ENCODE results near the gene ANXA7. TPM values are rescaled to one million over a fixed set of nuclear protein-coding genes. Genes with fewer than 3 reads are reported as not detected.
A peak's percentile ranks its signal among the peaks of the same experiment; 100 is the strongest.

The ANXA7 gene
- total RNA-seq, 1 experiment from 2014 or later, result 151 TPM

- POLR2A ChIA-PET (ENCODE audit: low non-redundant PET), result no interaction called here
- intact Hi-C loops (cut with micrococcal nuclease; ENCODE audit: unreplicated experiment), result no loop called here
- DNase-seq (ENCODE audit: low spot score), result no peak
- BruUV-seq (replicated peaks), result no TSS peak
- no peak overlapping the region for H3K27ac ChIP-seq (ENCODE audit: low read depth, low read length, poor library complexity, severe bottlenecking)
- TF ChIP-seq EZH2 (IDR thresholded peaks at IDR 0.05; ENCODE audit: borderline replicate concordance, low read depth, low read length, poor library complexity, severe bottlenecking) (no peak), CTCF (conservative IDR thresholded peaks at IDR 0.05; ENCODE audit: low read depth, low read length) (no peak)
- H3K4me1 ChIP-seq (ENCODE audit: insufficient read depth, low read length, poor library complexity, severe bottlenecking), result no peaks in the 10 kb centered on the region
- H3K4me3 ChIP-seq (ENCODE audit: low read depth, low read length, poor library complexity, severe bottlenecking), result no peak overlapping the region
- no peaks in the 10 kb centered on the region for H3K9me3 ChIP-seq (ENCODE audit: low read depth, low read length, poor library complexity, severe bottlenecking)
- CTCF ChIA-PET, result no interaction called here
- H3K27me3 ChIP-seq (replicated peaks; ENCODE audit: insufficient read depth, low read depth, low read length, poor library complexity), result no peaks in the 10 kb centered on the region
- peaks cover 4% of the 10 kb centered on the region for H3K36me3 ChIP-seq (ENCODE audit: insufficient read depth, low read length, poor library complexity, severe bottlenecking)
Observed at GRCh38 chr10:73366381-73367298, 47.2 kb downstream of the ANXA7 start.

GRCh38 chr10:73364964-73365363, 48.9 kb downstream of the ANXA7 start:
- no peak overlapping the region for H3K4me3 ChIP-seq (ENCODE audit: low read depth, low read length, poor library complexity, severe bottlenecking)
- intact Hi-C loops (cut with micrococcal nuclease; ENCODE audit: unreplicated experiment), result no loop called here
- H3K27ac ChIP-seq (ENCODE audit: low read depth, low read length, poor library complexity, severe bottlenecking), result no peak overlapping the region
- no peaks in the 10 kb centered on the region for H3K4me1 ChIP-seq (ENCODE audit: insufficient read depth, low read length, poor library complexity, severe bottlenecking)
- DNase-seq (ENCODE audit: low spot score), result no peak
- BruUV-seq (replicated peaks), result no TSS peak
- TF ChIP-seq EZH2 (IDR thresholded peaks at IDR 0.05; ENCODE audit: borderline replicate concordance, low read depth, low read length, poor library complexity, severe bottlenecking), result no peak
- CTCF ChIA-PET, result no interaction called here
- no peaks in the 10 kb centered on the region for H3K9me3 ChIP-seq (ENCODE audit: low read depth, low read length, poor library complexity, severe bottlenecking)
- POLR2A ChIA-PET (ENCODE audit: low non-redundant PET), result no interaction called here
- peaks cover 4% of the 10 kb centered on the region for H3K36me3 ChIP-seq (ENCODE audit: insufficient read depth, low read length, poor library complexity, severe bottlenecking)
- no peaks in the 10 kb centered on the region for H3K27me3 ChIP-seq (replicated peaks; ENCODE audit: insufficient read depth, low read depth, low read length, poor library complexity)

GRCh38 chr10:73359492-73359891, 54.4 kb downstream of the ANXA7 start:
- peak overlapping the region; percentile 58 for H3K4me3 ChIP-seq (ENCODE audit: low read depth, low read length, poor library complexity, severe bottlenecking)
- TF ChIP-seq EZH2 (IDR thresholded peaks at IDR 0.05; ENCODE audit: borderline replicate concordance, low read depth, low read length, poor library complexity, severe bottlenecking) (no peak), CTCF (conservative IDR thresholded peaks at IDR 0.05; ENCODE audit: low read depth, low read length) (no peak)
- BruUV-seq (replicated peaks), result no TSS peak
- H3K9me3 ChIP-seq (ENCODE audit: low read depth, low read length, poor library complexity, severe bottlenecking), result no peaks in the 10 kb centered on the region
- POLR2A ChIA-PET (ENCODE audit: low non-redundant PET), result no interaction called here
- no peak overlapping the region for H3K27ac ChIP-seq (ENCODE audit: low read depth, low read length, poor library complexity, severe bottlenecking)
- no peaks in the 10 kb centered on the region for H3K4me1 ChIP-seq (ENCODE audit: insufficient read depth, low read length, poor library complexity, severe bottlenecking)
- CTCF ChIA-PET, result no interaction called here
- H3K36me3 ChIP-seq (ENCODE audit: insufficient read depth, low read length, poor library complexity, severe bottlenecking), result no peaks in the 10 kb centered on the region
- intact Hi-C loops (cut with micrococcal nuclease; ENCODE audit: unreplicated experiment), result no loop called here
- peaks cover 8% of the 10 kb centered on the region for H3K27me3 ChIP-seq (replicated peaks; ENCODE audit: insufficient read depth, low read depth, low read length, poor library complexity)
- DNase-seq (ENCODE audit: low spot score), result no peak
